ENCODE data around the gene RWDD3.

The RWDD3 gene

GRCh38 chr1:95233737-95234500, at the start of gene RWDD3:
Gene RWDD3 (plus strand): TSS chr1:95234210. CDS start chr1:95234231, 21 bp downstream.
- peak within 1 kb of the TSS; percentile 58 for H3K9ac ChIP-seq (ENCODE audit: low read length)
- no peak within 1 kb of the TSS for H3K27ac ChIP-seq (ENCODE audit: low read length)
- no peaks in the 10 kb centered on the region for H3K36me3 ChIP-seq (ENCODE audit: control insufficient read depth, low read depth, low read length)
- H3K27me3 ChIP-seq (ENCODE audit: control insufficient read depth, insufficient read depth, low read length): peaks cover 8% of the 10 kb centered on the region
- H3K4me3 ChIP-seq (ENCODE audit: low read length): peak within 1 kb of the TSS; percentile 77
- no peaks in the 10 kb centered on the region for H3K4me1 ChIP-seq (ENCODE audit: control insufficient read depth, low read depth, low read length)
- no peaks in the 10 kb centered on the region for H3K9me3 ChIP-seq (ENCODE audit: control insufficient read depth, low read depth, low read length)

- H3K9ac ChIP-seq (ENCODE audit: low read length): no peak overlapping the region
- H3K9me3 ChIP-seq (ENCODE audit: control insufficient read depth, low read depth, low read length): no peaks in the 10 kb centered on the region
- H3K36me3 ChIP-seq (ENCODE audit: control insufficient read depth, low read depth, low read length): no peaks in the 10 kb centered on the region
- no peak overlapping the region for H3K4me3 ChIP-seq (ENCODE audit: low read length)
- H3K27me3 ChIP-seq (ENCODE audit: control insufficient read depth, insufficient read depth, low read length): no peaks in the 10 kb centered on the region
- no peak overlapping the region for H3K27ac ChIP-seq (ENCODE audit: low read length)
- no peaks in the 10 kb centered on the region for H3K4me1 ChIP-seq (ENCODE audit: control insufficient read depth, low read depth, low read length)
These were observed 47.9 kb upstream of the RWDD3 start for GRCh38 chr1:95186149-95186548.

GRCh38 chr1:95193591-95193990, 40.4 kb upstream of the RWDD3 start:
- no peak overlapping the region for H3K27ac ChIP-seq (ENCODE audit: low read length)

GRCh38 chr1:95195046-95195445, 39.0 kb upstream of the RWDD3 start:
- Histone ChIP-seq H3K4me3 (ENCODE audit: low read length) (no peak overlapping the region), H3K9ac (ENCODE audit: low read length) (no peak overlapping the region), H3K4me1 (ENCODE audit: control insufficient read depth, low read depth, low read length) (peaks cover 6% of the 10 kb centered on the region), H3K27me3 (ENCODE audit: control insufficient read depth, insufficient read depth, low read length) (no peaks in the 10 kb centered on the region), H3K27ac (ENCODE audit: low read length) (no peak overlapping the region), H3K36me3 (ENCODE audit: control insufficient read depth, low read depth, low read length) (no peaks in the 10 kb centered on the region), H3K9me3 (ENCODE audit: control insufficient read depth, low read depth, low read length) (no peaks in the 10 kb centered on the region)

More at GRCh38 chr1:95193591-95193990, 40.4 kb upstream of the RWDD3 start:
- Histone ChIP-seq H3K9ac (ENCODE audit: low read length) (no peak overlapping the region), H3K36me3 (ENCODE audit: control insufficient read depth, low read depth, low read length) (no peaks in the 10 kb centered on the region), H3K9me3 (ENCODE audit: control insufficient read depth, low read depth, low read length) (no peaks in the 10 kb centered on the region), H3K4me3 (ENCODE audit: low read length) (no peak overlapping the region), H3K4me1 (ENCODE audit: control insufficient read depth, low read depth, low read length) (peaks cover 6% of the 10 kb centered on the region), H3K27me3 (ENCODE audit: control insufficient read depth, insufficient read depth, low read length) (no peaks in the 10 kb centered on the region)

- Histone ChIP-seq H3K36me3 (ENCODE audit: control insufficient read depth, low read depth, low read length) (no peaks in the 10 kb centered on the region), H3K4me3 (ENCODE audit: low read length) (no peak overlapping the region), H3K9me3 (ENCODE audit: control insufficient read depth, low read depth, low read length) (no peaks in the 10 kb centered on the region), H3K27ac (ENCODE audit: low read length) (no peak overlapping the region), H3K4me1 (ENCODE audit: control insufficient read depth, low read depth, low read length) (peaks cover 6% of the 10 kb centered on the region), H3K9ac (ENCODE audit: low read length) (no peak overlapping the region), H3K27me3 (ENCODE audit: control insufficient read depth, insufficient read depth, low read length) (no peaks in the 10 kb centered on the region)
These were observed 38.0 kb upstream of the RWDD3 start for GRCh38 chr1:95196017-95196416.

GRCh38 chr1:95197616-95198252, 36.3 kb upstream of the RWDD3 start:
- Histone ChIP-seq H3K36me3 (ENCODE audit: control insufficient read depth, low read depth, low read length) (no peaks in the 10 kb centered on the region), H3K4me1 (ENCODE audit: control insufficient read depth, low read depth, low read length) (peaks cover 6% of the 10 kb centered on the region), H3K27me3 (ENCODE audit: control insufficient read depth, insufficient read depth, low read length) (no peaks in the 10 kb centered on the region), H3K27ac (ENCODE audit: low read length) (no peak overlapping the region), H3K4me3 (ENCODE audit: low read length) (no peak overlapping the region), H3K9me3 (ENCODE audit: control insufficient read depth, low read depth, low read length) (no peaks in the 10 kb centered on the region), H3K9ac (ENCODE audit: low read length) (no peak overlapping the region)

- H3K4me3 ChIP-seq (ENCODE audit: low read length): no peak overlapping the region
- no peak overlapping the region for H3K27ac ChIP-seq (ENCODE audit: low read length)
- peaks cover 6% of the 10 kb centered on the region for H3K4me1 ChIP-seq (ENCODE audit: control insufficient read depth, low read depth, low read length)
- no peak overlapping the region for H3K9ac ChIP-seq (ENCODE audit: low read length)
- no peaks in the 10 kb centered on the region for H3K27me3 ChIP-seq (ENCODE audit: control insufficient read depth, insufficient read depth, low read length)
- no peaks in the 10 kb centered on the region for H3K36me3 ChIP-seq (ENCODE audit: control insufficient read depth, low read depth, low read length)
- no peaks in the 10 kb centered on the region for H3K9me3 ChIP-seq (ENCODE audit: control insufficient read depth, low read depth, low read length)
These were observed 32.1 kb upstream of the RWDD3 start for GRCh38 chr1:95201905-95202304.

- Histone ChIP-seq H3K4me3 (ENCODE audit: low read length) (no peak overlapping the region), H3K36me3 (ENCODE audit: control insufficient read depth, low read depth, low read length) (no peaks in the 10 kb centered on the region), H3K27ac (ENCODE audit: low read length) (no peak overlapping the region), H3K4me1 (ENCODE audit: control insufficient read depth, low read depth, low read length) (no peaks in the 10 kb centered on the region), H3K9ac (ENCODE audit: low read length) (no peak overlapping the region), H3K27me3 (ENCODE audit: control insufficient read depth, insufficient read depth, low read length) (no peaks in the 10 kb centered on the region), H3K9me3 (ENCODE audit: control insufficient read depth, low read depth, low read length) (no peaks in the 10 kb centered on the region)
These were observed 30.0 kb upstream of the RWDD3 start for GRCh38 chr1:95203908-95204437.

GRCh38 chr1:95206514-95206913, 27.5 kb upstream of the RWDD3 start:
- Histone ChIP-seq H3K27me3 (ENCODE audit: control insufficient read depth, insufficient read depth, low read length) (no peaks in the 10 kb centered on the region), H3K27ac (ENCODE audit: low read length) (no peak overlapping the region), H3K4me1 (ENCODE audit: control insufficient read depth, low read depth, low read length) (no peaks in the 10 kb centered on the region), H3K9me3 (ENCODE audit: control insufficient read depth, low read depth, low read length) (no peaks in the 10 kb centered on the region), H3K36me3 (ENCODE audit: control insufficient read depth, low read depth, low read length) (no peaks in the 10 kb centered on the region), H3K4me3 (ENCODE audit: low read length) (no peak overlapping the region), H3K9ac (ENCODE audit: low read length) (no peak overlapping the region)

GRCh38 chr1:95207223-95207935, 26.6 kb upstream of the RWDD3 start:
- Histone ChIP-seq H3K4me1 (ENCODE audit: control insufficient read depth, low read depth, low read length) (no peaks in the 10 kb centered on the region), H3K9me3 (ENCODE audit: control insufficient read depth, low read depth, low read length) (no peaks in the 10 kb centered on the region), H3K36me3 (ENCODE audit: control insufficient read depth, low read depth, low read length) (no peaks in the 10 kb centered on the region), H3K27ac (ENCODE audit: low read length) (no peak overlapping the region), H3K4me3 (ENCODE audit: low read length) (no peak overlapping the region), H3K27me3 (ENCODE audit: control insufficient read depth, insufficient read depth, low read length) (no peaks in the 10 kb centered on the region), H3K9ac (ENCODE audit: low read length) (no peak overlapping the region)

- Histone ChIP-seq H3K4me1 (ENCODE audit: control insufficient read depth, low read depth, low read length) (no peaks in the 10 kb centered on the region), H3K27ac (ENCODE audit: low read length) (no peak overlapping the region), H3K36me3 (ENCODE audit: control insufficient read depth, low read depth, low read length) (no peaks in the 10 kb centered on the region)
These were observed 25.1 kb upstream of the RWDD3 start for GRCh38 chr1:95208876-95209275.

More at GRCh38 chr1:95208876-95209275, 25.1 kb upstream of the RWDD3 start:
- Histone ChIP-seq H3K9me3 (ENCODE audit: control insufficient read depth, low read depth, low read length) (no peaks in the 10 kb centered on the region), H3K27me3 (ENCODE audit: control insufficient read depth, insufficient read depth, low read length) (no peaks in the 10 kb centered on the region), H3K4me3 (ENCODE audit: low read length) (no peak overlapping the region), H3K9ac (ENCODE audit: low read length) (no peak overlapping the region)
